ENCODE results near the gene CREBBP. TPM values are rescaled to one million over a fixed set of nuclear protein-coding genes. Genes with fewer than 3 reads are reported as not detected.

The CREBBP gene
- total and polyA plus RNA-seq, 7 donors, result 5.4 to 85.3 (median 39.5) TPM

GRCh38 chr16:3829631-3830536, 50.6 kb downstream of the CREBBP start:
- intact Hi-C loops (cut with DNase I), result no loop called here
- DNase-seq, result no peak
- TF ChIP-seq POLR2AphosphoS5 (IDR thresholded peaks at IDR 0.05) (no peak), POLR2A (IDR thresholded peaks at IDR 0.05) (no peak), EP300 (IDR thresholded peaks at IDR 0.05) (no peak)
- TF ChIP-seq, protein P1, sequence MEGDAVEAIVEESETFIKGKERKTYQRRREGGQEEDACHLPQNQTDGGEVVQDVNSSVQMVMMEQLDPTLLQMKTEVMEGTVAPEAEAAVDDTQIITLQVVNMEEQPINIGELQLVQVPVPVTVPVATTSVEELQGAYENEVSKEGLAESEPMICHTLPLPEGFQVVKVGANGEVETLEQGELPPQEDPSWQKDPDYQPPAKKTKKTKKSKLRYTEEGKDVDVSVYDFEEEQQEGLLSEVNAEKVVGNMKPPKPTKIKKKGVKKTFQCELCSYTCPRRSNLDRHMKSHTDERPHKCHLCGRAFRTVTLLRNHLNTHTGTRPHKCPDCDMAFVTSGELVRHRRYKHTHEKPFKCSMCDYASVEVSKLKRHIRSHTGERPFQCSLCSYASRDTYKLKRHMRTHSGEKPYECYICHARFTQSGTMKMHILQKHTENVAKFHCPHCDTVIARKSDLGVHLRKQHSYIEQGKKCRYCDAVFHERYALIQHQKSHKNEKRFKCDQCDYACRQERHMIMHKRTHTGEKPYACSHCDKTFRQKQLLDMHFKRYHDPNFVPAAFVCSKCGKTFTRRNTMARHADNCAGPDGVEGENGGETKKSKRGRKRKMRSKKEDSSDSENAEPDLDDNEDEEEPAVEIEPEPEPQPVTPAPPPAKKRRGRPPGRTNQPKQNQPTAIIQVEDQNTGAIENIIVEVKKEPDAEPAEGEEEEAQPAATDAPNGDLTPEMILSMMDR (IDR thresholded peaks at IDR 0.05), result no peak
- Histone ChIP-seq H3K27me3 (no peaks in the 10 kb centered on the region), H3K36me3 (no peaks in the 10 kb centered on the region), H3K4me1 (peaks cover 0 to 54% (median 32%) of the 10 kb centered on the region in 4 donors), H3K4me3 (no peak overlapping the region), H3K27ac (peak overlapping the region in 2 of 4 donors; percentile 36 to 54), H3K9me3 (no peaks in the 10 kb centered on the region)
- WGBS, 2 donors, result 86 to 91% methylated on average over 6 of the region's 6 CpGs

- Histone ChIP-seq H3K36me3 (no peaks in the 10 kb centered on the region), H3K4me1 (peaks cover 0 to 92% (median 71%) of the 10 kb centered on the region in 4 donors), H3K9me3 (no peaks in the 10 kb centered on the region), H3K27me3 (no peaks in the 10 kb centered on the region), H3K4me3 (no peak overlapping the region), H3K27ac (no peak overlapping the region)
- TF ChIP-seq, protein P1 (IDR thresholded peaks at IDR 0.05), result no peak
- TF ChIP-seq EP300 (IDR thresholded peaks at IDR 0.05) (no peak), POLR2AphosphoS5 (IDR thresholded peaks at IDR 0.05) (no peak), POLR2A (IDR thresholded peaks at IDR 0.05) (no peak)
- intact Hi-C loops (cut with DNase I), result no loop called here
- DNase-seq, result no peak
- WGBS, 2 donors, result 94 to 95% methylated on average over 4 of the region's 4 CpGs
Measured at GRCh38 chr16:3825940-3826339, 54.6 kb downstream of the CREBBP start.

- H3K36me3 ChIP-seq, result no peaks in the 10 kb centered on the region
- H3K27me3 ChIP-seq, result no peaks in the 10 kb centered on the region
- DNase-seq, result no peak
- H3K4me1 ChIP-seq, result peaks cover 0 to 96% (median 76%) of the 10 kb centered on the region in 4 donors
- no peak overlapping the region for H3K27ac ChIP-seq
- WGBS, 2 donors, result 81 to 86% methylated on average over 1 of the region's 1 CpG
- H3K9me3 ChIP-seq, result no peaks in the 10 kb centered on the region
- H3K4me3 ChIP-seq, result no peak overlapping the region
- intact Hi-C loops (cut with DNase I), result no loop called here
- TF ChIP-seq POLR2A (IDR thresholded peaks at IDR 0.05), result no peak
- no peak for TF ChIP-seq POLR2AphosphoS5 (IDR thresholded peaks at IDR 0.05)
- TF ChIP-seq EP300 (IDR thresholded peaks at IDR 0.05), result no peak
- TF ChIP-seq, protein P1 (IDR thresholded peaks at IDR 0.05), result no peak
Measured at GRCh38 chr16:3825103-3825502, 55.4 kb downstream of the CREBBP start.

GRCh38 chr16:3824121-3824795, 56.3 kb downstream of the CREBBP start:
- TF ChIP-seq POLR2AphosphoS5 (IDR thresholded peaks at IDR 0.05), result no peak
- no peak for TF ChIP-seq EP300 (IDR thresholded peaks at IDR 0.05)
- no peak for TF ChIP-seq POLR2A (IDR thresholded peaks at IDR 0.05)
- TF ChIP-seq, protein P1 (IDR thresholded peaks at IDR 0.05), result no peak
- Histone ChIP-seq H3K4me3 (no peak overlapping the region), H3K27ac (no peak overlapping the region), H3K27me3 (no peaks in the 10 kb centered on the region), H3K36me3 (no peaks in the 10 kb centered on the region), H3K9me3 (no peaks in the 10 kb centered on the region), H3K4me1 (peaks cover 0 to 96% (median 78%) of the 10 kb centered on the region in 4 donors)
- no peak for DNase-seq
- 92% methylated on average over 17 of the region's 17 CpGs for WGBS, 2 donors
- intact Hi-C loops (cut with DNase I), result no loop called here
